Fibroblast of peridontal ligament (primary cell): ENCODE data around the gene PDGFC.
A peak's percentile ranks its signal among the peaks of the same experiment; 100 is the strongest.
"Not testable (repeated sequence)": the region's sequence is repeated elsewhere in the genome, so short reads cannot be mapped to it uniquely, and the experiment has no call there.

Experiments
- DNase-seq: peaks from one replicate; pipeline ENCODE4 v3.0.0-alpha.2; 2010; ENCODE audit errors: extremely low read depth

PDGFC gene

DNA sequence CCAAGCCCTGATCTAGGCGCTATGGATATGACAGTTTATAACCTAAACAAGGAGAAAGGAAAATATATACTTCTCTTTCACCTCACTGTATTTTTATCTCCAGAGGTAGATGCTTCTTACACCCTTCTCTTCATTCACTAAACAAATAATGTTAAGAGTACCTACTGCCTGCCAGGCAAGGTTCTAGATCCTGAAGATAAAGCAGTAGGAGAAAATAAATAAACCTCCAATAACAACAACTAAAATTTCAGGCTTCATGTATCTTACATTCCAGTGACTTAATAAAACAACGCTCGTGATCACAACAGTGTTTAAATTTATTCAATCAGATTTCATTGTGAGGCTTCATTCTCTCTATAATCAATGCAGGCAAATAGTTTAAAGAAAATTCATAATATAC, 20.7 kb downstream of the PDGFC start:
- no peak for DNase-seq

- no peak for DNase-seq
Observed at GRCh38 chr4:156950090-156950489, 21.5 kb downstream of the PDGFC start.

DNA sequence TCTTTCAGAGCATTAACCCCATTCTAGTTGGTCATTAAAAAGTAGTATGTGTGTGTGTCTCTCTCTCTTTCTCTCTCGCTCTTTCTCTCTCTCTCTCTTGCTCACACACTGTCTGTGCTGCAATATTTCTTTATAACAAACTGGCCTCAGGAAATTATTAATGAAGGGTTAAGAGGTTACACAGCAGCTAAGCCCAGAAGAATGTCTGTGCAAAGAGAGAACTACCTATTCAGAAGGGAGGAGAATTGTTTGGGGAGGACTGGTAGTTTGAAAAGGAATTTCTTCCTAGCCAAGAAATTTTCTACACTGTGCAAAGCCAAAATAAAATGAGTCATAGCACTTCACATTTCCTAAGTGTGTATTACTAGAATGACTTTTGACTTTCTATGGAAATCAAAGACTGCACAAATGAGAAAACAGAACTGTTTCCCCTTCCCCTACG, 22.2 kb downstream of the PDGFC start:
- peak; percentile 78 for DNase-seq

- no peak for DNase-seq
Observed at GRCh38 chr4:156948738-156949137, 22.9 kb downstream of the PDGFC start.

GRCh38 chr4:156948133-156948532, 23.5 kb downstream of the PDGFC start:
- DNase-seq: no peak

- peak; percentile 98 for DNase-seq
Observed at GRCh38 chr4:156946516-156947424, 24.8 kb downstream of the PDGFC start.

- DNase-seq: no peak
Observed at GRCh38 chr4:156945532-156945931, 26.1 kb downstream of the PDGFC start.

DNA sequence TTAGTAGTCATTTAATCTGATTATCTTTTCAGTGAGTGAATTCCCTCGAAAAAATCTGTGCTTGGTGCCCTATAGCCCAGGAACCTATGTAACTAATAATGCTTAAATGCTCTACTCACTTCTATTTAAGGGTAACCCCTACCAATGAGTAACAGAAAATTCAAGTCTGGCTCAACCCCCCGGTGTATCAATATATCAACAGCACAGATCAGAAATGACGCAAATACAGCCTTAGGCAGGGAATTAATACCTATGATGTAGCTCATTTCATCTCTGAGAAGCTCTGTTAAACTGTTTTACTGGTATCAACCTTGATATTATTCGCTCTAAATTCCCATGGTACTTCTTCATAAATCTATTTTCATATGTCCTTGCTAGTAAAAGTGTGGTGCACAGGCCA, 28.6 kb downstream of the PDGFC start:
- DNase-seq: no peak

- peak; percentile 84 for DNase-seq
Observed at GRCh38 chr4:156941940-156942548, 29.6 kb downstream of the PDGFC start.

- DNase-seq: peak; percentile 57
Observed at GRCh38 chr4:156939801-156940200, 31.8 kb downstream of the PDGFC start.

DNA sequence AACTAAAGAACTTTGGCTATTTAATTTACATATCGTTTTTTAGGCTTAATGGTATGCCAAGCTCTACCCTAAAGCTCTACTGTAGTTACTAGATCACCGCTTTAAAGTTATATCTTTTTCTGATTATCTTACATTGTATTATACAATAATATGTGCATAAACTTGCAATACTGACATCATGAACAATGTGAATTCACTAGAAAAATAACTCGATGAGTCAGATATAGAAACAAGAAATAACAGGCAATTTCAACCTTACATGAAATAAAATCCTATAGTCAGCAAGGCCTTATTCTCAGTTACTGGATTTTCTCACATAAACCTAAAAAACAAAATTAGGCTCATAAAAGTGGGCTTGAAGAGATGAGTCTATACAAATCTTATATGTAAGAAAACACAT, 32.5 kb downstream of the PDGFC start:
- DNase-seq: no peak

DNA sequence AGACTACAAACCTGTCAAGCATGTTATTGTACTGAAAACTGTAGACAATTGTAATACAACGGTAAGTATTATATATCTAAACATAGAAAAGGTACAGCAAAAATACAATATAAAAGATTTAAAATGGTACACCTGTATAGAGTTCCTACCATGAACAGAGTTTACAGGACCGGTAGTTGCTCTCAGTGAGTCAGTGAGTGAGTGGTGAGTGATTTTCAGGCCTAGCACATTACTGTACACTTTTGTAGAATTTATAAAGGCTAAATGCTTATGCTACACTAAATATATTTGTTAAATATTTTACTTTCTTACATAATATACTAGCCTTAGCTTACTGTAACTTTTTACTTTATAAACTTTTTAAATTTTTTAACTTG, 37.4 kb downstream of the PDGFC start:
- no peak for DNase-seq

GRCh38 chr4:156933633-156934258, 37.9 kb downstream of the PDGFC start:
- DNase-seq: peak; percentile 64

DNA sequence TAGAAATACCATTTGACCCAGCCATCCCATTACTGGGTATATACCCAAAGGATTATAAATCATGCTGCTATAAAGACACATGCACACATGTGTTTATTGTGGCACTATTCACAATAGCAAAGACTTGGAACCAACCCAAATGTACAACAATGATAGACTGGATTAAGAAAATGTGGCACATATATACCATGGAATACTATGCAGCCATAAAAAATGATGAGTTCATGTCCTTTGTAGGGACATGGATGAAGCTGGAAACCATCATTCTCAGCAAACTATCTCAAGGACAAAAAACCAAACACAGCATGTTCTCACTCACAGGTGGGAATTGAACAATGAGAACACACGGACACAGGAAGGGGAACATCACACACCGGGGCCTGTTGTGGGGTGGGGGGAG, 39.2 kb downstream of the PDGFC start:
- DNase-seq: not testable (repeated sequence)

DNA sequence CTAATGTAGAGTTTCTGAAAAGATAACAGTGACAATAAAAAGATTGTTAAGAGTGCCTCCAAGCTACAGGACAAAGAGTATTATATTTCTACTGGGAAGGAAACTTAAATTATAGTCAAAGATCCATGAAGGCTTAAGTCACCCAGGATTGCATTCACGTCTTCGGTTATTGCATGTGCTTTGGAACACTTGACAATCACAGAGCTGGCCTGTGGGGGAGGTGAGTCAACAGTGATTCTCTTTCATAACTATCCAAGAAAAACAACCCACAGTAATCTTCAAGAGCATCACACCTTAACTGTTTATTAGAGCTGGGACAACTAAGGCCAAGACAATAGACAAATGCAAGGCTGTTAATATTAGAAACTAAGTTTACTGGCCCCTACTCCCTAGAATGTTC, 40.3 kb downstream of the PDGFC start:
- peak; percentile 93 for DNase-seq

- DNase-seq: no peak
Observed at GRCh38 chr4:156929386-156930105, 42.1 kb downstream of the PDGFC start.

GRCh38 chr4:156924774-156925315, 46.8 kb downstream of the PDGFC start:
- no peak for DNase-seq

- no peak for DNase-seq
Observed at GRCh38 chr4:156923525-156923924, 48.1 kb downstream of the PDGFC start.

DNA sequence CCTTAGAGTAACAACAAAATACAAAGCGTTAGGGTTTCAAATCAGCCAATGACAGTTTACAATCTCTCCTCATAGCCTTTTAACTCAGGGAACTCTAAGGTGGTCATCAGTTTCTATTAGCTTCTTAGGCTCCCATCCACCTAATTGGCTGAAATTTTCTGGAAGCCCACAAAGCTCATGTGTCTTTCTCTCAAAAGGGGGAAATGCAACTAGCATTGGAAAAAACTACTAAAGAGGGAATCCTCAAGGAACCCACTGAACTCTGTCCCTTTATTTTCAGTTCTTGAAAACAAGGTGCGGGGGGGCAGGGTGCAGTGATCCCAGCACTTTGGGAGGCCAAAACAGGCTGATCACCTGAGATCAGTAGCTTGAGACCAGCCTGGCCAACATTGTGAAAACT, 56.4 kb downstream of the PDGFC start:
- DNase-seq: no peak

DNA sequence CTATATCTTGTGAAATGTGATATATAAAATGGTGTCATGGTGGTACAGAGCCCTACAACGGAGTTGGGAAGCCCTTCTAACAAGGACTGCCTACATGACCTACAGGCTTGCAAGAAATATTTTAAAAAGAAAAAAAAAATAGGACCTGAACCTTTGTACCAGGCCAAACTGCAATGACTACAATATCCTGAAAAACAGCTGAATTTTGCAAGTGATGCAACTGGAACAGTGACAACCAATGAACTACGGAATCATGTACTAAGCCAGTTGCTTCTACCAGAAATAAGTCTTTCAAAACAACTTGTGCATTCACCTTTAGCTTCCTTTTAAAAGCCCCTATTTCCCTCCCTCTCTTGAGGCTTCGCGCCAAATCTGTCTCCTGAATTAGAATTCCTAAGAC, 58.4 kb downstream of the PDGFC start:
- no peak for DNase-seq

GRCh38 chr4:156909010-156909409, 62.6 kb downstream of the PDGFC start:
- DNase-seq: no peak

GRCh38 chr4:156906325-156906724, 65.3 kb downstream of the PDGFC start:
- no peak for DNase-seq
